HCT116 (cell line): ENCODE data around the gene TMEM150C.

Experiments used
- CTCF ChIP-seq, 3 experiments: fragments of 200-600 bp in 1 of 3; sonication (generic) in 1 of 3; IDR thresholded peaks in 2 of 3; conservative IDR thresholded peaks in 1 of 3; 2 replicates each; pipeline ENCODE4 v1.5.1; 2012 to 2017; ENCODE audit warnings: low read depth in 2 of 3, low read length in 2 of 3, antibody characterized with exemption in 1 of 3, borderline replicate concordance in 1 of 3, control low read depth in 1 of 3, mild to moderate bottlenecking in 1 of 3, mixed read lengths in 1 of 3, mixed run types in 1 of 3, moderate library complexity in 1 of 3; ENCODE audit not compliant: insufficient read depth in 1 of 3
- EZH2phosphoT487 ChIP-seq: fragments of 200-600 bp; IDR thresholded peaks from 2 replicates; pipeline ENCODE4 v1.6.1; 2018; ENCODE audit warnings: antibody characterized with exemption, borderline replicate concordance
- MAX ChIP-seq: IDR thresholded peaks from 2 replicates; pipeline ENCODE4 v1.6.1; 2012
- RAD21 ChIP-seq: IDR thresholded peaks from 2 replicates; pipeline ENCODE4 v1.6.1; 2012; ENCODE audit warnings: low read depth, mild to moderate bottlenecking
- SP1 ChIP-seq: IDR thresholded peaks from 2 replicates; pipeline ENCODE4 v1.6.1; 2012; ENCODE audit warnings: low read depth
- SRF ChIP-seq: IDR thresholded peaks from 2 replicates; pipeline ENCODE4 v1.6.1; 2012; ENCODE audit warnings: low read depth
- TCF7L2 ChIP-seq: IDR thresholded peaks from 2 replicates; pipeline ENCODE4 v1.7.0; 2011; ENCODE audit warnings: borderline replicate concordance, inconsistent platforms; ENCODE audit not compliant: insufficient read depth, insufficient read length; ENCODE audit errors: extremely low read depth

GRCh38 chr4:82583897-82584587 is 22.3 kb upstream of the TMEM150C start:
- TF ChIP-seq MAX (no peak), CTCF (IDR thresholded peaks at IDR 0.05 in 2 of 3, conservative IDR thresholded peaks at IDR 0.05 in 1 of 3; ENCODE audit: borderline replicate concordance in 1 of 3, insufficient read depth in 1 of 3, low read depth in 2 of 3, low read length in 2 of 3) (no peak), SRF (no peak), SP1 (no peak), RAD21 (no peak), EZH2phosphoT487 (no peak), TCF7L2 (no peak)
